Activated CD8-positive, alpha-beta T cell treated with anti-CD3 and anti-CD28 coated beads for 36 hours (primary cell): ENCODE results near the gene RB1. TPM values are rescaled to one million over a fixed set of nuclear protein-coding genes. Genes with fewer than 3 reads are reported as not detected.

Experiments used
- ATAC-seq: fragments of 200-7000 bp; cut with Tn5 transposase; one replicate; pipeline ENCODE4 v1.10.0; 2021; ENCODE audit warnings: mild to moderate bottlenecking, moderate library complexity
- CTCF ChIA-PET: fragments of 350-600 bp; sonication (Branson Sonifier 250); formaldehyde crosslinking; loops from one replicate; lab custom pipeline; 2021; ENCODE audit warnings: antibody characterized with exemption; lab: Charles Lee
- POLR2A ChIA-PET: fragments of 350-600 bp; sonication (Branson Sonifier 250); formaldehyde crosslinking; loops from one replicate; lab custom pipeline; 2021; ENCODE audit warnings: antibody characterized with exemption; lab: Charles Lee
- DNase-seq: peaks from one replicate; pipeline ENCODE4 v3.0.0-alpha.2; 2020
- H3K27ac Mint-ChIP-seq: one replicate; pipeline ENCODE4 v1.8.0; 2021; ENCODE audit warnings: mild to moderate bottlenecking, mixed read lengths
- H3K27me3 Mint-ChIP-seq: one replicate; pipeline ENCODE4 v1.8.0; 2021; ENCODE audit warnings: mixed read lengths
- H3K36me3 Mint-ChIP-seq: one replicate; pipeline ENCODE4 v1.8.0; 2021; ENCODE audit warnings: low read depth, mixed read lengths
- H3K4me1 Mint-ChIP-seq: one replicate; pipeline ENCODE4 v1.8.0; 2021; ENCODE audit warnings: low read depth, mixed read lengths
- H3K4me3 Mint-ChIP-seq: one replicate; pipeline ENCODE4 v1.8.0; 2021; ENCODE audit warnings: mild to moderate bottlenecking, moderate library complexity, mixed read lengths
- H3K9me3 Mint-ChIP-seq: one replicate; pipeline ENCODE4 v1.8.0; 2021; ENCODE audit warnings: mixed read lengths
- intact Hi-C: fragments of 100-400 bp; cut with micrococcal nuclease; formaldehyde crosslinking; loops from one replicate; pipeline ENCODE4 v1.10.0; 2022
- total RNA-seq, 2 experiments: library from RNA; stranded (reverse); gene quantifications; one replicate each; pipeline ENCODE4 v1.2.3, GENCODE V29; 2021
- TF ChIP-seq, protein P1 (sequence below): fragments of 200-600 bp; IDR thresholded peaks from one replicate; pipeline ENCODE4 v1.8.0; 2022; ENCODE audit warnings: antibody characterized with exemption, mild to moderate bottlenecking

The RB1 gene
- total RNA-seq, 2 experiments from 2014 or later, result 26.4 to 29.2 TPM

DNA sequence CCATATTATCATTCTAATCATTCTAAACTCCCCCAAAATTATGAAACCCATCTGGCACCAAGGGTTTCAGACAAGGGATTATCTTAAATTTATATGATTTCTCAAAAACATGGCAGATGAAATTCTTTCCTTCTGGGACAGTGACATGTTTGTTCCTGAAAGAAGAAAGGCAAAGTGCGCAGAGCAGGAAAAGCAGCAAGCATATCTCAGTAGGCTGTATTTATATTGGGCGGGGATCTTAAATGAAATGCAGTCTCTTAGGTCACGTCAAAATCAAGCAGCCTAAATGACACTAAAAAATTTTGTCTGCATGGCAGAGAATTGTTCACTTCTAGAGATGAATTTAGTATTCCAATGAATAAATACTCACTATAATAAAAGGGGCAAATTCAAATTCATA lies 180.0 kb downstream of the RB1 start:
- DNase-seq (no peak), ATAC-seq (no peak)
- intact Hi-C loops, result no loop called here
- H3K36me3 Mint-ChIP-seq, result peaks cover 11% of the 10 kb centered on the region
- H3K9me3 Mint-ChIP-seq, result peaks cover 2% of the 10 kb centered on the region
- CTCF ChIA-PET, result no interaction called here
- H3K27ac Mint-ChIP-seq, result no peak overlapping the region
- TF ChIP-seq, protein P1, sequence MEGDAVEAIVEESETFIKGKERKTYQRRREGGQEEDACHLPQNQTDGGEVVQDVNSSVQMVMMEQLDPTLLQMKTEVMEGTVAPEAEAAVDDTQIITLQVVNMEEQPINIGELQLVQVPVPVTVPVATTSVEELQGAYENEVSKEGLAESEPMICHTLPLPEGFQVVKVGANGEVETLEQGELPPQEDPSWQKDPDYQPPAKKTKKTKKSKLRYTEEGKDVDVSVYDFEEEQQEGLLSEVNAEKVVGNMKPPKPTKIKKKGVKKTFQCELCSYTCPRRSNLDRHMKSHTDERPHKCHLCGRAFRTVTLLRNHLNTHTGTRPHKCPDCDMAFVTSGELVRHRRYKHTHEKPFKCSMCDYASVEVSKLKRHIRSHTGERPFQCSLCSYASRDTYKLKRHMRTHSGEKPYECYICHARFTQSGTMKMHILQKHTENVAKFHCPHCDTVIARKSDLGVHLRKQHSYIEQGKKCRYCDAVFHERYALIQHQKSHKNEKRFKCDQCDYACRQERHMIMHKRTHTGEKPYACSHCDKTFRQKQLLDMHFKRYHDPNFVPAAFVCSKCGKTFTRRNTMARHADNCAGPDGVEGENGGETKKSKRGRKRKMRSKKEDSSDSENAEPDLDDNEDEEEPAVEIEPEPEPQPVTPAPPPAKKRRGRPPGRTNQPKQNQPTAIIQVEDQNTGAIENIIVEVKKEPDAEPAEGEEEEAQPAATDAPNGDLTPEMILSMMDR, result no peak
- H3K4me3 Mint-ChIP-seq, result no peak overlapping the region
- POLR2A ChIA-PET, result no interaction called here
- peaks cover 7% of the 10 kb centered on the region for H3K4me1 Mint-ChIP-seq
- no peaks in the 10 kb centered on the region for H3K27me3 Mint-ChIP-seq

DNA sequence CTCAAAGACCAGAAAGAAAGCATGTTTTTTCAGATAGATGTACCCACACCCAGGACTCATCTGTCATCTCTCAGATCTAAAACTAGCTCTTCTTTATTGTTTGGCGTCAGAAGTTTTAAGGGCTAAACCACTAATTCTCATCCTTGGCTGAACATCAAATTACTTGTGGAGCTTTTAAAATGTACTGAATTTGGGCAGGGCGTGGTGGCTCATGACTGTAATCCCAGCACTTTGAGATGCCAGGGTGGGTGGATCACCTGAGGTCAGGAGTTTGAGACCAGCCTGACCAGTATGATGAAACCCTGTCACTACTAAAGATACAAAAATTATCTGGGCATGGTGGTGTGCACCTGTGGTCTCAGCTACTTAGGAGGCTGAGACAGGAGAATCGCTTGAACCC lies 181.9 kb downstream of the RB1 start:
- H3K4me3 Mint-ChIP-seq, result no peak overlapping the region
- H3K27ac Mint-ChIP-seq, result no peak overlapping the region
- ChIA-PET POLR2A (no interaction called here), CTCF (interaction anchor here (0.6 to 1.9 kb wide), 2 partner anchors 9 to 11 kb away, joined by 4 to 5 read pairs; no protein-coding TSS in a partner anchor)
- H3K36me3 Mint-ChIP-seq, result peaks cover 11% of the 10 kb centered on the region
- H3K27me3 Mint-ChIP-seq, result no peaks in the 10 kb centered on the region
- DNase-seq, result no peak
- H3K4me1 Mint-ChIP-seq, result peaks cover 23% of the 10 kb centered on the region
- intact Hi-C loops, result no loop called here
- ATAC-seq, result no peak
- H3K9me3 Mint-ChIP-seq, result peaks cover 2% of the 10 kb centered on the region
- TF ChIP-seq, protein P1, result no peak

DNA sequence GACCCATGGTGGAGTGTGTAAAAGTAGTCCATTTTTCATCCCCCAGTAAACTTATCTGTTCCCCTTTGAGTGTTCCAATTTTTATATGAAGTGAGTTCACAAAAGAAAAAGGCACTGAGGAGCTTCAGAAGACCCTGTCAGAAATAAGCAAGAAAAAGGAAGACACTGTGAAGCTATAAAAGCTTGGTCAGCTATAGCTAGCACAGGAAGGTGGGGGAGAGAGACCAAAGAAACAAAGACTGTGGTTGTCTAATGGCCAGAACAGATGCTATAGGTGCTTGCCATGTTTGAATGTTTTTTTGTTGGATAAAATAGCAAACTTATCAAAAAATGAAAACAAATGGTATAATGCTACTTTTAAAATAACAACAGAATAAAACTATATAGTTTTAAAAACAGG lies 182.8 kb downstream of the RB1 start:
- TF ChIP-seq, protein P1, result no peak
- no peak for DNase-seq
- H3K4me3 Mint-ChIP-seq, result no peak overlapping the region
- H3K36me3 Mint-ChIP-seq, result peaks cover 11% of the 10 kb centered on the region
- no peaks in the 10 kb centered on the region for H3K27me3 Mint-ChIP-seq
- H3K27ac Mint-ChIP-seq, result peak overlapping the region; percentile 4
- H3K4me1 Mint-ChIP-seq, result peaks cover 26% of the 10 kb centered on the region
- ATAC-seq, result no peak
- CTCF ChIA-PET, result interaction anchor here (1.1 to 1.9 kb wide), 2 partner anchors 12 to 152 kb away, joined by 3 to 4 read pairs; no protein-coding TSS in a partner anchor
- POLR2A ChIA-PET, result no interaction called here
- intact Hi-C loops, result no loop called here
- peaks cover 2% of the 10 kb centered on the region for H3K9me3 Mint-ChIP-seq

DNA sequence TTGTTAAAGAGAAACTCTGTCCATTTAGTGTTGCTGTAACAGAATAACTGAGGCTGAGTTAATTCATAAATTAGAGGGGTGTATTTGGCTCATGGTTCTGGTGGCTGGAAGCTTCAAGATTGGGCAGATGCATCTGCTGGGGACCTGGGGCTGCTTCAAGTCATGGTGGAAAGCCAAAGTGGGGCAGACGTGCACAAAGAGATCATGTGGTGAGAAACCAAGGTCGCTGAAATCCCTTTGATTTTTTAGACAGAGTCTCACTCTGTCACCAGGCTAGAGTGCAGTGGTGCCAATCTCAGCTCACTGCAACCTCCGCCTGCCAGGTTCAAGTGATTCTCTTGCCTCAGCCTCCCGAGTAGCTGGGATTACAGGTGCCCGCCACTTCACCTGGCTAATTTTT lies 183.3 kb downstream of the RB1 start:
- POLR2A ChIA-PET, result no interaction called here
- TF ChIP-seq, protein P1, result no peak
- intact Hi-C loops, result no loop called here
- Mint-ChIP-seq H3K9me3 (peaks cover 2% of the 10 kb centered on the region), H3K4me1 (peaks cover 26% of the 10 kb centered on the region), H3K27ac (no peak overlapping the region), H3K36me3 (peaks cover 11% of the 10 kb centered on the region), H3K27me3 (no peaks in the 10 kb centered on the region), H3K4me3 (no peak overlapping the region)
- DNase-seq (no peak), ATAC-seq (no peak)
- CTCF ChIA-PET, result interaction anchor here (1.1 to 1.9 kb wide), 2 partner anchors 13 to 153 kb away, joined by 3 to 4 read pairs; no protein-coding TSS in a partner anchor

DNA sequence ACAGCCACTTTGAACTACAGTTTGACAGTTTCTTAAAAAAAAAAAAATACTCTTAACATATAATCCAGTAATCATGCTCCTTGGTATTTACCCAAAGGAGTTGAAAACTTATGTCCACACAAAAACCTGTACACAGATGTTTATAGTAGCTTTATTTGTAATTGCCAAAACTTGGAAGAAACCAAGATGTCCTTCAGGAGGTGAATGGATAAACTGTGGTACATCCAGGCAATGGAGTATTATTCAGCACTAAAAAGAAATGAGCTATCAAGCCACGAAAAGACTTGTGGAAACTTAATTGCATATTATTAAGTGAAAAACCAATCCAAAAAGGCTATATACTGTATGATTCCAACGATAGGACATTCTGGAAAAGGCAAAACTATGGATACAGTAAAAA lies 184.4 kb downstream of the RB1 start:
- DNase-seq (no peak), ATAC-seq (no peak)
- H3K36me3 Mint-ChIP-seq, result peaks cover 11% of the 10 kb centered on the region
- H3K4me3 Mint-ChIP-seq, result no peak overlapping the region
- intact Hi-C loops, result no loop called here
- no peak overlapping the region for H3K27ac Mint-ChIP-seq
- H3K9me3 Mint-ChIP-seq, result peaks cover 2% of the 10 kb centered on the region
- H3K4me1 Mint-ChIP-seq, result peaks cover 26% of the 10 kb centered on the region
- CTCF ChIA-PET, result interaction anchor here (0.7 to 1.2 kb wide), 2 partner anchors 13 to 92 kb away, joined by 3 read pairs; no protein-coding TSS in a partner anchor
- TF ChIP-seq, protein P1, result no peak
- no peaks in the 10 kb centered on the region for H3K27me3 Mint-ChIP-seq
- POLR2A ChIA-PET, result no interaction called here
